ENCODE measurements around the gene CCL18. TPM values are rescaled to one million over a fixed set of nuclear protein-coding genes. Genes with fewer than 3 reads are reported as not detected.

The CCL18 gene
- total and polyA plus RNA-seq, 9 of the 15 experiments (the other 6 are each of a cell fraction or from before 2014, with no cell fraction given), result not detected

- intact Hi-C loops (cut with micrococcal nuclease) (no loop called here), in situ Hi-C loops (cut with MboI) (no loop called here)
- H3K27me3 ChIP-seq (ENCODE audit: control insufficient read depth in 2 of 2, insufficient read depth in 2 of 2, low read length in 2 of 2), result peaks cover 13 to 18% of the 10 kb centered on the region in 2 experiments; a peak in 4 of 5 replicates
- DNase-seq (ENCODE audit: extremely low read depth in 1 of 4, low spot score in 3 of 4) (no peak), ATAC-seq (no peak), FAIRE-seq (no peak)
- H2AFZ ChIP-seq (ENCODE audit: low read depth, low read length), result no peak overlapping the region
- H3K4me2 ChIP-seq (ENCODE audit: insufficient read depth, low read length), result no peak overlapping the region
- no peak overlapping the region for H3K9ac ChIP-seq (ENCODE audit: insufficient read depth in 1 of 2, low read depth in 2 of 2, low read length in 2 of 2)
- no peaks in the 10 kb centered on the region for H3K9me1 ChIP-seq (ENCODE audit: control insufficient read depth, insufficient read depth, low read length)
- no peaks in the 10 kb centered on the region for H3K79me2 ChIP-seq (ENCODE audit: control insufficient read depth, insufficient read depth, low read length)
- no peak overlapping the region for H3K4me3 ChIP-seq
- no peaks in the 10 kb centered on the region for H3K4me1 ChIP-seq (replicated peaks in 1 of 2; ENCODE audit: control insufficient read depth in 2 of 2, insufficient read depth in 2 of 2, low read length in 2 of 2)
- ChIA-PET POLR2A (interaction anchor here (0.5 to 0.7 kb wide), 2 partner anchors 247 to 655 kb away, joined by 3 read pairs; no protein-coding TSS in a partner anchor), CTCF (ENCODE audit: low intra/inter-chr PET ratio) (no interaction called here)
- 2% methylated on average over 14 of the region's 14 CpGs for WGBS (ENCODE audit: insufficient coverage, low coverage, missing lambda C conversion rate)
- no TSS peak for BruUV-seq (replicated peaks)
- no peaks in the 10 kb centered on the region for H3K9me3 ChIP-seq (replicated peaks; ENCODE audit: control insufficient read depth, insufficient read depth, low read depth, low read length)
- H3K27ac ChIP-seq (ENCODE audit: extremely low read depth, low read depth, low read length), result no peak overlapping the region
- H4K20me1 ChIP-seq (replicated peaks; ENCODE audit: control insufficient read depth, insufficient read depth, low read length), result no peaks in the 10 kb centered on the region
- H3K36me3 ChIP-seq (ENCODE audit: control insufficient read depth, insufficient read depth, low read length), result no peaks in the 10 kb centered on the region
- no peak for TF ChIP-seq NCOA2 (IDR thresholded peaks at IDR 0.05; ENCODE audit: partially characterized antibody in 2 of 2)
- no peak for TF ChIP-seq LCOR (CRISPR knock-in tag; IDR thresholded peaks at IDR 0.05)
- TF ChIP-seq AFF4 (CRISPR knock-in tag; IDR thresholded peaks at IDR 0.05), result no peak
- TF ChIP-seq MCM3 (IDR thresholded peaks at IDR 0.05), result no peak
- no peak for TF ChIP-seq HDAC2 (IDR thresholded peaks at IDR 0.05)
- no peak for TF ChIP-seq E4F1 (CRISPR knock-in tag; IDR thresholded peaks at IDR 0.05; ENCODE audit: borderline replicate concordance)
- no peak for TF ChIP-seq FOXM1 (IDR thresholded peaks at IDR 0.05; ENCODE audit: low read depth)
- no peak for TF ChIP-seq FOXM1 (CRISPR knock-in tag; IDR thresholded peaks at IDR 0.05; ENCODE audit: low read depth)
- no peak for TF ChIP-seq HOMEZ (CRISPR knock-in tag; IDR thresholded peaks at IDR 0.05)
- TF ChIP-seq GATAD2B (IDR thresholded peaks at IDR 0.05; ENCODE audit: borderline replicate concordance), result no peak
- TF ChIP-seq TEAD2 (tag; IDR thresholded peaks at IDR 0.05), result no peak
- no peak for TF ChIP-seq ZNF511 (CRISPR knock-in tag; IDR thresholded peaks at IDR 0.05)
- TF ChIP-seq E2F1 (CRISPR knock-in tag; IDR thresholded peaks at IDR 0.05), result no peak
These were observed 24.7 kb downstream of the CCL18 start for GRCh38 chr17:36088670-36089338.
